ENCODE measurements around the gene TTC31. TPM values are rescaled to one million over a fixed set of nuclear protein-coding genes. Genes with fewer than 3 reads are reported as not detected.

Gene TTC31
- total RNA-seq, 2 donors from 2014 or later = 23.6 to 29.7 TPM

DNA sequence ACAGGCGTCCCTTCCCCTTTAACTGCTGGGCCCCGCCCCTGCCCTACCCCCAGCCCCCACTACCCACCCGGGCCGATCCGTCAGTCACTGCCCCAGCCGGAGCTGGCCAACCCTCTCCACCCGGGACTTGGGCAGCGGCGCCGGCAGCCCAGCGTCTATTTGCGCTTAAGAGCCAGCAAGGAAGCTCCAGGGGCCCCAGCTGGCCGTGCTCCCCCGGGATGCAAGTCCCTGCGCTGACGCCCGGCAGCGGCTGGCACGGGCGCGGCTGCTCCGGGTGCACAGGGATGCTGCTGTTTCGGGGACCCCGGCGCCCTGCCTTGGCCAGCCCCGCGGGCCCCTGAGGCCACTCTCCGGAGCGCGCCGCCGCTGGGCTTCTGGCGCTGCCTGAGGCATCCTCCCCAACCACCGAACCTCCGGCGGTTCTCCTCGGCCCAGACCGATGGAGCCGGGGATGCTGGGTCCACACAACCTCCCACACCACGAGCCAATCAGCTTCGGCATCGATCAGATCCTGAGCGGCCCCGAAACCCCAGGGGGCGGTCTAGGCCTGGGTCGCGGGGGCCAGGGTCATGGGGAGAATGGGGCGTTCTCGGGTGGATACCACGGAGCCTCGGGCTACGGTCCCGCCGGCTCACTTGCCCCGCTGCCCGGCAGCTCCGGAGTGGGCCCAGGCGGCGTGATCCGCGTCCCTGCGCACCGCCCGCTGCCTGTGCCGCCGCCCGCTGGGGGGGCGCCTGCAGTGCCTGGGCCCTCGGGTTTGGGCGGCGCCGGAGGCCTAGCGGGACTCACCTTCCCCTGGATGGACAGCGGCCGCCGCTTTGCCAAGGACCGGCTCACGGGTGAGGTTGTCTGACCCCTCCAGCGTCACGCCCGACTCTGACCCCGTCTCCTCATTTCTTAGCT lies 31.7 kb downstream of the TTC31 start, which contains the start of gene TLX2:
Gene TLX2, plus strand, starts transcription at position 83 of the 903 bp plus-strand sequence. Its CDS starts 357 bp downstream, at position 440.
- DNase-seq = no peak
- ATAC-seq = peak; percentile 8
- intact Hi-C loops (cut with DNase I, micrococcal nuclease) = no loop called here

DNA sequence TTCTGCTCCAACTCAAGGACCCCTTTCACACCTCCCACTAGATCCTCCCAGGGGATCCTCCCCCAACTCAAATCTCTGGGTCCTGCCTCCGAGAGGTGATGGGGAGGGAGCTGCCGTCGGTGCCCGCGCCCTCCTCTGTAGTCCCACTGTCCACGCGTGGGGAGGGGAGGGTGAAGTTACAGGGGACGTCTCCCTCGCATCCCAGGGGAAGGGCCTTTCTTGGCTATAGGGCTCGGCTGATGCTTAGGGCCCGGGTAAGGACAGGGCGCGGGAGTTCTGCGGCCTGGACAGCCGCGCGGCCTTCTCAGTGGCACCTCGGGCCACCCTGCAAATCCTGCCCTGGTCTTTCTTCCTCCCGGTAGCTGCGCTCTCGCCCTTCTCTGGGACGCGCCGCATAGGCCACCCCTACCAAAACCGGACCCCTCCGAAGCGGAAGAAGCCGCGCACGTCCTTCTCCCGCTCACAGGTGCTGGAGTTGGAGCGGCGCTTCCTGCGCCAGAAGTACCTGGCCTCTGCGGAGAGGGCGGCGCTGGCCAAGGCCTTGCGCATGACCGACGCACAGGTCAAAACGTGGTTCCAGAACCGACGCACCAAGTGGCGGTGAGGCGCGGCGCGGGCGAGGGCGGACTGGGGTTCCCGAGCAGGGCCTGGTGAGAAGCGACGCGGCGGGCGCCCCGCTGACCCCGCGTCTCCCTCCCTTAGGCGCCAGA lies 32.5 kb downstream of the TTC31 start:
- ATAC-seq = peak; percentile 55
- no peak for DNase-seq
- intact Hi-C loops (cut with DNase I, micrococcal nuclease) = no loop called here

DNA sequence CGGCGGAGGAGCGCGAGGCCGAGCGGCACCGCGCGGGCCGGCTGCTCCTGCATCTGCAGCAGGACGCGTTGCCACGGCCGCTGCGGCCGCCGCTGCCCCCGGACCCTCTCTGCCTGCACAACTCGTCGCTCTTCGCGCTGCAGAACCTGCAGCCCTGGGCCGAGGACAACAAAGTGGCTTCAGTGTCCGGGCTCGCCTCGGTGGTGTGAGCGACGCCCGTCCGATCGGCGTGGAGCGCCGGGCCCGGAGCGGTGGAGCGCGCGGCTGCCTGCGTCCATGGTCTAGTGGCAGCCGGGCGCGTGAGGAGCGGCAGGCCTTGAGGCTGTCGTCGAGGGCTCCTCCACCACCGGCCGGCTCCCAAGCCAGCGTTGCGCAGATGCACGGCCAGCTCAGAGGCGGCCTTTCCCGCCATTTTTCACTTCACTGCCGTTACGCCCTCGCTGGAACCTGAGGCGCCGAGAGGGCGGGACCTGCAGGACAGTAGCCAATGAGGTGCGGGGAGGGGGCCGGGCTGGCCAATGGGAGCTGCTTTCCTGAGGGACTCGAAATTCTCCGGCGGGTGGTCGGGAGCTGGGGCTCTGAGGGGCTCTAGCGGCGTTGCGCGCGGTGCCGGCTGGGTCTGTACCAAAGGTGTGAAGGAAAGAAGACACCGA lies 33.2 kb downstream of the TTC31 start:
- ATAC-seq = peak; percentile 65
- DNase-seq = peak in 1 of 2 donors; percentile 69
- intact Hi-C loops (cut with DNase I, micrococcal nuclease) = no loop called here

- ATAC-seq (no peak), DNase-seq (no peak)
- intact Hi-C loops (cut with DNase I, micrococcal nuclease) = no loop called here
Measured at GRCh38 chr2:74516650-74517049, 33.8 kb downstream of the TTC31 start.

- ATAC-seq = no peak
- DNase-seq = no peak
- intact Hi-C loops (cut with DNase I, micrococcal nuclease) = no loop called here
Measured at GRCh38 chr2:74522516-74522915, 39.6 kb downstream of the TTC31 start.

DNA sequence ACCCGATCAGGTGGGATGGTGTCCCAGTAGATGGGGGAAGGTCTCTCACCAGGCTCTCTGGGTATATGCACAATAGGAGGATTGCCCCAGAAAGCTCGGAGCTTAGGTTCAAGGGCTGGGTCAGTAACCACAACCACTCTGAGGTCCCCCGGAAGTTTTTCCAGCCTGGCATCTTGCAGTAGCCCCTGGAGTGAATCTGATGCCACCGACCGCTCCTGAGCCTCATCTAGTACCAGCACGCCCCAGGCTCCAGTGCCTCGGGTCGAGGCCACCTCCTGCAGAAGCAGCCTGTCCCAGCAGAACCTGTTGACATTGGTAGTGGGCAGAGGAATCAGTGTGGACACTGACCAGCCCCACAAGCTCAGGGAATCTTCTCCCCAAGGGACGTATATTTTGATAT lies 41.1 kb downstream of the TTC31 start:
- ATAC-seq (no peak), DNase-seq (no peak)
- intact Hi-C loops (cut with DNase I, micrococcal nuclease) = no loop called here

GRCh38 chr2:74524955-74525716 lies 42.3 kb downstream of the TTC31 start:
- intact Hi-C loops (cut with DNase I, micrococcal nuclease) = no loop called here
- no peak for DNase-seq
- ATAC-seq = no peak

GRCh38 chr2:74525717-74526648 lies 43.1 kb downstream of the TTC31 start, which contains the start of gene DQX1:
Gene DQX1, minus strand, starts transcription at chr2:74526231. Its CDS starts 502 bp downstream, at chr2:74525729.
- intact Hi-C loops (cut with DNase I, micrococcal nuclease) = no loop called here
- ATAC-seq = peak; percentile 64
- DNase-seq = peak; percentile 68 to 78

DNA sequence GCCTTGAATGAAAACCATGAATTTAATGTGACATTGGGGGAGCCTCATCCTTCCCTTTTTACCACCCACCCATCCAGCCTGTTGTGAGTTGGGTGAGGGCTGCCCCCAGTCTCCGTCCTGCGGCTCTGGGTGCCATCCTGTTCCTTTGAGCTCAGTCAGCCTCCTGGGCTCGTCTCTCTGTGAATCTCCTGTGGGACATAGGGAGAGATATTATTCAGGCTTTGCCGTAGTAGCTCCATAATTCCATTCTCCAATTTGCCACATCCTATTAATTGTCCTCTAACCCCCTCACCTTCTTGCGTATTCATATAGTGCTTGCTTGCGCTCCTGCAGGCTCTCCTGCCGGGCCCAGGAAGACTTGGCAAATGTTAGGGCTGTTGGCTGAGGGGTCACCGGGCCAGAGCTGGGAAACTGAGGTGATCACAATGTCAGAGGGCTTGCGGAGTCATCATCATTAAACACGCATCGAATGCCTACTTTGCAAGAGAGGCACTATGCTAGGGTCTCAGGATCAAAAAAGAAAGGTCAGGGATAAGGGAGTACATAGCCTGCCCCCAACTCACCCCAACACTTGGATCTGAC lies 43.9 kb downstream of the TTC31 start:
- ATAC-seq (no peak), DNase-seq (no peak)
- intact Hi-C loops (cut with DNase I, micrococcal nuclease) = no loop called here

DNA sequence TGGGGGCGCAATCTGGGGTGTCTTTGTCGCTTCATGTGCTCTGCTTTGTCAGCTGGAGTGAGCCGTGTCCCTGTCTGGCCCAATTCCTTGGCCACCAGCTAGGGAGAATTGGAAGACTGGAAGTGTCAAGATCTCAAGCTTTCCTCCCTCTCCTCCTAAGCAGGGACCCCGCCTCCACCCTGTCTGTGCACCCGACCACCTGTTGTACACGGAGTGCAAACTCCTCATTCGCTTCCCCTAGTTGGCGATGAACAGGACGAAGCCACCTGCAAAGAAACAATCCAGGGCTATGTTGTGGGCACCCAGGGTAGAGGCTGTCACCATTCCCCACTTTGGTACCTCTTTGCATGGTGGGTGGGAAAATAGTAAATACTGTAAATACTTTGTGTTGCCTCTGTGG lies 44.9 kb downstream of the TTC31 start:
- DNase-seq (no peak), ATAC-seq (no peak)
- intact Hi-C loops (cut with DNase I, micrococcal nuclease) = no loop called here

DNA sequence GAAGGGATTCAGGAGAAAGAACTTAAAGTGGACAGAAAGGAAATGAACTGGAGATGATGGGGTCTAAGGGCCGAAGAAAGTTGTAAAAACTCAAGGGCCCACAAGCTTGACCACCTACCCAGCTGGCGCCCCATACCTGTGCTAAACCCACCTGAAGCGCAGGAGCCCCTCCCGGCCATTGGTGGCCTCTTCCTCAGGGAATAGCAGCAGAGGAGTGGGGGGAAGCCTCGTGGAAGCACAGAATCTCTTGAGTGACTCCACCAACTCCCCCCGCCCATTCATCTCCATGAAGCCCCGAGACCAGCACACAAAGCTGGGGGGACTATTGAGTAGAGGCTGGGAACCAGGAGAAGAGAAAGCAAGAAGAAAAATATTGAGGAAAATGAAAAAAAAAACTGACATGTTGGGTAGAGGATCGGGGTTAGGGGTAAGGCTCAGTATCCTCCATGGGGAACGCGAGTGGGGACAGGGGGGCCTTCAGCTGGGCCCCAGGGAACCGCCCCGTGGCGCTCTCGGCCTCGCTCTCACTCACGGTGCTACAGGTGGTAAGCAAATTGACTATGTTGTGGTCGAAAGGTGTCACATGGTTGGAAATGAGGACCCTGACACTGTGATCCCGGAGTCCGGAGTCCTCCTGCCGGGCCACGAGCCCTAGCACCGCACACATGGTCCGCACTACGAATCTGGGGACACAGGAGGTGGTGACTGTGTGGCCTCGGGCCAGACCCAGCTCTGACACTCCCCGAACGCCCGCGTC lies 45.9 kb downstream of the TTC31 start:
- intact Hi-C loops (cut with DNase I, micrococcal nuclease) = no loop called here
- ATAC-seq = peak; percentile 11
- DNase-seq = no peak

DNA sequence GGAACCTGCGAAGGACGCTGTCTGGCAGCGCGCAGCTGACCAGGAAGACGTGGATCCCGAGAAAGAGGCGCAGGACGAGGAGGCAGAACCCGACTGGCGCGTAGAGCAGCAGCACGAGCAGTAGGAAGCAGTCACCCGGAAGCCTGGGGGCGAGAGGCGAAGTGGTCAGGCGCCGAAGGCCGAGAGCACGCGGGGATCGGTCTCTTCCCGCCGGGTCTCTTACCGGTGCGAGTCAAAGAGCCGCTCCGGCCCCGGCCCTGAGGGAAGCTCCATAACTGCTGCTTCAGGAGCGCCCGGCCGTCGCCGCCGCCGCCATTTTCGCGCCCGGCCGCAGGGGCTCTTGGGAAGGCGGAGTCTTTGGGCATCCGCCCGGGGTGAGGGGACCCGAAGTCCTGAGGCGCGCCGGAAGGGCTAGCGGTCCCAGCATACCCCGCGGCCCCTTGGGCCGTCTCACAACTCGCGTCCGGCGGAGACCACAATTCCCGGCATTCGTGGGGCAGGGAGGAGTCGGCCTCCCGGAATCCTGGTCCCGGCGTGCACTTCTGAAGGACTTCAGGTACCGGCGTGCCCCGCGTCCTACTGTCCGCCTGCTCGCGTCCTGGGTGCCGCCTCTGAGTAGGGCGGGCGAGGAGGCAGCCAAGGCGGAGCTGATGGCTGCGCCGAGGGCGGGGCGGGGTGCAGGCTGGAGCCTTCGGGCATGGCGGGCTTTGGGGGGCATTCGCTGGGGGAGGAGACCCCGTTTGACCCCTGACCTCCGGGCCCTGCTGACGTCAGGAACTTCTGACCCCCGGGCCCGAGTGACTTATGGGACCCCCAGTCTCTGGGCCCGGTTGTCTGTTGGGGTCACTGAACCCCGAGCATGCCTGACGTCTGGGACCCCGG lies 46.7 kb downstream of the TTC31 start, which contains the start of the genes AUP1 and HTRA2:
Gene AUP1, minus strand, starts transcription at position 350 of the 882 bp plus-strand sequence. Its CDS starts 77 bp downstream, at position 273.
Gene HTRA2, plus strand, starts transcription at position 577 of the 882 bp plus-strand sequence. Its CDS starts 74 bp downstream, at position 651.
- intact Hi-C loops (cut with DNase I, micrococcal nuclease) = no loop called here
- ATAC-seq = peak; percentile 83
- DNase-seq = peak; percentile 97 to 99

DNA sequence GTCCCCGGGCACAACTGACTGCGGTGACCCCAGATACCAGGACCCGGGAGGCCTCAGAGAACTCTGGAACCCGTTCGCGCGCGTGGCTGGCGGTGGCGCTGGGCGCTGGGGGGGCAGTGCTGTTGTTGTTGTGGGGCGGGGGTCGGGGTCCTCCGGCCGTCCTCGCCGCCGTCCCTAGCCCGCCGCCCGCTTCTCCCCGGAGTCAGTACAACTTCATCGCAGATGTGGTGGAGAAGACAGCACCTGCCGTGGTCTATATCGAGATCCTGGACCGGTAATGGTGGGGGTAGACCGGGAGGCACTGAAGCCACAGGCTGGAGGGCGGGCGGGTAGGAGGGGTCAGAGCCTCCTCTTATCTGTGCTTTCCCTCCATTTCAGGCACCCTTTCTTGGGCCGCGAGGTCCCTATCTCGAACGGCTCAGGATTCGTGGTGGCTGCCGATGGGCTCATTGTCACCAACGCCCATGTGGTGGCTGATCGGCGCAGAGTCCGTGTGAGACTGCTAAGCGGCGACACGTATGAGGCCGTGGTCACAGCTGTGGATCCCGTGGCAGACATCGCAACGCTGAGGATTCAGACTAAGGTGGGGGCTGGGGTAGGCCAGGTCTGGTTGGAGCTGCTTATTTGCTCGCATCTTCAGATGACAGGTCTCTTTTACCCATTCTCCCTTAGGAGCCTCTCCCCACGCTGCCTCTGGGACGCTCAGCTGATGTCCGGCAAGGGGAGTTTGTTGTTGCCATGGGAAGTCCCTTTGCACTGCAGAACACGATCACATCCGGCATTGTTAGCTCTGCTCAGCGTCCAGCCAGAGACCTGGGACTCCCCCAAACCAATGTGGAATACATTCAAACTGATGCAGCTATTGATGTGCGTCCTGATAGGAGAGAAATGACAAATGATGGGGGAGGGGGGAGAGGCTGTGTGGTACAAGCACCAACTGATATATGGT lies 47.6 kb downstream of the TTC31 start:
- peak; percentile 31 for ATAC-seq
- DNase-seq = peak; percentile 58 to 66
- intact Hi-C loops (cut with DNase I, micrococcal nuclease) = no loop called here

DNA sequence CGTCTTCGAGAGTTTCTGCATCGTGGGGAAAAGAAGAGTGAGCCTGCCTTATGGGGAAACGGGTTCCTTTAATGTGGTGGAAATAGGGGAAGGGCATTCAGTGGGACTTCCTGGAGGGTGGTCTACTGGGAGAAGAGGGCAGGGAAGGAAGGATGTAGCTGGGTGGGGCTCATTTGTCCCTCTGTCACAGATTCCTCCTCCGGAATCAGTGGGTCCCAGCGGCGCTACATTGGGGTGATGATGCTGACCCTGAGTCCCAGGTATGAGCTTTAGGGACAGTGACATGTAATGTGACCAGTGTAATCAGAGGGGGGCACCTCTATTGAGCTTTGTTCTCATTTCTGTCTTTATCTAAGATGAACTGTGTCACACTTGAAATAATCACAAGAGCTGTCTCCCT lies 48.8 kb downstream of the TTC31 start:
- ATAC-seq (no peak), DNase-seq (no peak)
- intact Hi-C loops (cut with DNase I, micrococcal nuclease) = no loop called here

Measured in left colon (tissue), 2 donors.